Cardiac muscle cell (in vitro differentiated cells and primary cell): Measurements from ENCODE around the gene SLC5A10. TPM values are rescaled to one million over a fixed set of nuclear protein-coding genes. Genes with fewer than 3 reads are reported as not detected.

Experiments
- DNase-seq, 2 donors: peaks; one replicate each; pipeline versions ENCODE4 v3.0.0 to v3.0.0-alpha.2; 2010 to 2017; ENCODE audit warnings: low read depth in 1 of 2, low spot score in 1 of 2
- H3K27ac ChIP-seq: fragments of 200-600 bp; sonication (generic); 2 replicates; pipeline ENCODE4 v1.5.1; 2016
- H3K27me3 ChIP-seq: fragments of 200-600 bp; sonication (generic); 2 replicates; pipeline ENCODE4 v1.6.0; 2016; ENCODE audit warnings: control low read depth
- H3K36me3 ChIP-seq: fragments of 200-600 bp; sonication (generic); 2 replicates; pipeline ENCODE4 v1.5.1; 2016; ENCODE audit warnings: control low read depth
- H3K4me1 ChIP-seq: fragments of 200-600 bp; sonication (generic); 2 replicates; pipeline ENCODE4 v1.8.1; 2017; ENCODE audit warnings: low read depth, mild to moderate bottlenecking, mixed run types
- H3K4me3 ChIP-seq: fragments of 200-600 bp; sonication (generic); 2 replicates; pipeline ENCODE4 v1.5.1; 2016; ENCODE audit warnings: mild to moderate bottlenecking
- H3K9me3 ChIP-seq: fragments of 200-600 bp; sonication (generic); 2 replicates; pipeline ENCODE4 v1.5.1; 2017; ENCODE audit warnings: low read depth, mild to moderate bottlenecking, control low read depth
- CTCF ChIP-seq: IDR thresholded peaks from 2 replicates; pipeline ENCODE4 v1.5.1; 2012; ENCODE audit warnings: low read depth, mild to moderate bottlenecking, low read length
- polyA plus RNA-seq: library from polyadenylated mRNA; unstranded; fragments of >200 nt; fragmentation: Nextera tagmentation; extraction: Ambion mirVana; gene quantifications from 2 replicates; pipeline ENCODE4 v1.2.1, GENCODE V29; 2016
- total RNA-seq: library from RNA; depleted of rRNA; stranded (reverse); fragments of >200 nt; gene quantifications from 2 replicates; pipeline ENCODE4 v1.2.3, GENCODE V29; 2016

SLC5A10 gene
- total RNA-seq (0.06 TPM in 1 of 2 replicates, not detected in the other), polyA plus RNA-seq (not detected in 2 replicates)

GRCh38 chr17:18951941-18952842 lies at the start of gene SLC5A10:
Gene SLC5A10, plus strand, starts transcription at chr17:18952165. Its CDS starts 41 bp downstream, at chr17:18952206.
- Histone ChIP-seq H3K4me3 (no peak within 1 kb of the TSS), H3K36me3 (no peaks in the 10 kb centered on the region), H3K27me3 (no peaks in the 10 kb centered on the region), H3K27ac (no peak within 1 kb of the TSS), H3K4me1 (peaks cover 3% of the 10 kb centered on the region), H3K9me3 (no peaks in the 10 kb centered on the region)
- DNase-seq, result no peak
- TF ChIP-seq CTCF, result peak; percentile 23

GRCh38 chr17:18904482-18904881 lies 47.5 kb upstream of the SLC5A10 start:
- Histone ChIP-seq H3K27ac (no peak overlapping the region), H3K4me3 (no peak overlapping the region), H3K9me3 (no peaks in the 10 kb centered on the region), H3K4me1 (no peaks in the 10 kb centered on the region), H3K27me3 (no peaks in the 10 kb centered on the region), H3K36me3 (peaks cover 20% of the 10 kb centered on the region)
- DNase-seq, result no peak
- TF ChIP-seq CTCF, result no peak

GRCh38 chr17:18905226-18905625 lies 46.7 kb upstream of the SLC5A10 start:
- TF ChIP-seq CTCF, result no peak

GRCh38 chr17:18910326-18910725 lies 41.6 kb upstream of the SLC5A10 start:
- TF ChIP-seq CTCF, result no peak
- Histone ChIP-seq H3K27ac (no peak overlapping the region), H3K4me3 (no peak overlapping the region), H3K36me3 (peaks cover 13% of the 10 kb centered on the region), H3K9me3 (no peaks in the 10 kb centered on the region), H3K27me3 (no peaks in the 10 kb centered on the region), H3K4me1 (no peaks in the 10 kb centered on the region)
- no peak for DNase-seq

More at GRCh38 chr17:18905226-18905625, 46.7 kb upstream of the SLC5A10 start:
- Histone ChIP-seq H3K36me3 (peaks cover 20% of the 10 kb centered on the region), H3K4me1 (no peaks in the 10 kb centered on the region), H3K27ac (no peak overlapping the region), H3K9me3 (no peaks in the 10 kb centered on the region), H3K27me3 (no peaks in the 10 kb centered on the region), H3K4me3 (no peak overlapping the region)
- no peak for DNase-seq

GRCh38 chr17:18910881-18911280 lies 41.1 kb upstream of the SLC5A10 start:
- Histone ChIP-seq H3K27ac (no peak overlapping the region), H3K9me3 (no peaks in the 10 kb centered on the region), H3K4me3 (no peak overlapping the region), H3K27me3 (no peaks in the 10 kb centered on the region), H3K4me1 (no peaks in the 10 kb centered on the region), H3K36me3 (peaks cover 13% of the 10 kb centered on the region)
- no peak for TF ChIP-seq CTCF
- no peak for DNase-seq
